ENCODE measurements around the gene ATPAF1. TPM values are rescaled to one million over a fixed set of nuclear protein-coding genes. Genes with fewer than 3 reads are reported as not detected.

ATPAF1 gene
- total RNA-seq, 1 donor from 2014 or later: 35.7 TPM

- Mint-ChIP-seq H3K4me1 (ENCODE audit: unreplicated experiment) (peaks cover 10% of the 10 kb centered on the region), H3K9me3 (ENCODE audit: unreplicated experiment) (no peaks in the 10 kb centered on the region), H3K4me3 (ENCODE audit: unreplicated experiment) (no peak overlapping the region), H3K27ac (ENCODE audit: unreplicated experiment) (no peak overlapping the region), H3K36me3 (ENCODE audit: unreplicated experiment) (peaks cover 36% of the 10 kb centered on the region), H3K27me3 (ENCODE audit: unreplicated experiment) (no peaks in the 10 kb centered on the region)
- no peak for TF ChIP-seq CTCF (IDR thresholded peaks at IDR 0.05)
- DNase-seq (ENCODE audit: extremely low spot score, unreplicated experiment): no peak
Measured at GRCh38 chr1:46594063-46594462, 74.1 kb downstream of the ATPAF1 start.

- H3K27ac Mint-ChIP-seq (ENCODE audit: unreplicated experiment): no peak overlapping the region
- H3K4me1 Mint-ChIP-seq (ENCODE audit: unreplicated experiment): peaks cover 10% of the 10 kb centered on the region
- DNase-seq (ENCODE audit: extremely low spot score, unreplicated experiment): no peak
- no peaks in the 10 kb centered on the region for H3K27me3 Mint-ChIP-seq (ENCODE audit: unreplicated experiment)
- no peak for TF ChIP-seq CTCF (IDR thresholded peaks at IDR 0.05)
- H3K9me3 Mint-ChIP-seq (ENCODE audit: unreplicated experiment): no peaks in the 10 kb centered on the region
- no peak overlapping the region for H3K4me3 Mint-ChIP-seq (ENCODE audit: unreplicated experiment)
- H3K36me3 Mint-ChIP-seq (ENCODE audit: unreplicated experiment): peaks cover 38% of the 10 kb centered on the region
Measured at GRCh38 chr1:46592823-46593222, 75.3 kb downstream of the ATPAF1 start.

DNA sequence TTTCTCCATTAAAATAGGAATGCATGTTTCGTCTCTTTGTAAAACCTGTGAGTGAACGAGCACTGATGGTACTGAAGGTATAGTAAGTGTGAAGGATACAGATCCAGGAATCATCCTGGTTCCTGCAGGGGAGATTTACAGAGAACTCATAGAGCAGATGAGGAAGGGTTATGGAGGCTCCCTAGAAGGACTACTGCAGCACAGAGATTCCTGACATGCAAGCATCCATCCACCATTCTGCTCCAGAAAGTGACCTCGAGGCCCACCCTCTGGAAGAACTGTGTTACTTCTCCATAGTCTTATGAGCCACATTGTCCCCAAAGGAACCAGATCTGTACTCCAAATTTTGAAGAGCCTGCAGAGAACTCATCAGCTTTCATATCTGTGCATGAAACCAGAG is 78.6 kb downstream of the ATPAF1 start:
- Mint-ChIP-seq H3K4me3 (ENCODE audit: unreplicated experiment) (no peak overlapping the region), H3K9me3 (ENCODE audit: unreplicated experiment) (no peaks in the 10 kb centered on the region), H3K27ac (ENCODE audit: unreplicated experiment) (no peak overlapping the region), H3K4me1 (ENCODE audit: unreplicated experiment) (no peaks in the 10 kb centered on the region), H3K27me3 (ENCODE audit: unreplicated experiment) (no peaks in the 10 kb centered on the region), H3K36me3 (ENCODE audit: unreplicated experiment) (peaks cover 37% of the 10 kb centered on the region)
- no peak for DNase-seq (ENCODE audit: extremely low spot score, unreplicated experiment)
- no peak for TF ChIP-seq CTCF (IDR thresholded peaks at IDR 0.05)

DNA sequence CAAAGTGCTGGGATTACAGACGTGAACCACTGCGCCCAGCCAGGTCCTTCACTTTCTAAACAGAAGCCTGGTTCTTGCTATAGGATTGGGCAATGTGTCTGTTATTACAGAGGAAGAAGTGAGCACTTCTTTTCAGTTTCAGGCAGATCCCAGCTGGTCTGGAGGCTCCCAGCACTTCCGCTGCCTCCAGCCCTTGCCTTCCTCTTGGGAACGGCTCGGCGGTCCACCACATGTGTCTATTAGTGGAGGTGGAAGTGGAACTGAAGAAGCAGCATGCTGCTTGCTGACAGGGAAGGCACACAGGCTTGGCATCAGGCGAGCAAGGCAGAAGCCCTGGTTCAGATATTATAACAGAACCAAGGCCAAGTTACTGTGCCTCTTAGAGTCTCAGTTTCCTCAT is 81.1 kb downstream of the ATPAF1 start:
- H3K4me3 Mint-ChIP-seq (ENCODE audit: unreplicated experiment): no peak overlapping the region
- no peak overlapping the region for H3K27ac Mint-ChIP-seq (ENCODE audit: unreplicated experiment)
- H3K27me3 Mint-ChIP-seq (ENCODE audit: unreplicated experiment): no peaks in the 10 kb centered on the region
- H3K4me1 Mint-ChIP-seq (ENCODE audit: unreplicated experiment): no peaks in the 10 kb centered on the region
- no peak for DNase-seq (ENCODE audit: extremely low spot score, unreplicated experiment)
- peaks cover 34% of the 10 kb centered on the region for H3K36me3 Mint-ChIP-seq (ENCODE audit: unreplicated experiment)
- H3K9me3 Mint-ChIP-seq (ENCODE audit: unreplicated experiment): no peaks in the 10 kb centered on the region
- no peak for TF ChIP-seq CTCF (IDR thresholded peaks at IDR 0.05)

DNA sequence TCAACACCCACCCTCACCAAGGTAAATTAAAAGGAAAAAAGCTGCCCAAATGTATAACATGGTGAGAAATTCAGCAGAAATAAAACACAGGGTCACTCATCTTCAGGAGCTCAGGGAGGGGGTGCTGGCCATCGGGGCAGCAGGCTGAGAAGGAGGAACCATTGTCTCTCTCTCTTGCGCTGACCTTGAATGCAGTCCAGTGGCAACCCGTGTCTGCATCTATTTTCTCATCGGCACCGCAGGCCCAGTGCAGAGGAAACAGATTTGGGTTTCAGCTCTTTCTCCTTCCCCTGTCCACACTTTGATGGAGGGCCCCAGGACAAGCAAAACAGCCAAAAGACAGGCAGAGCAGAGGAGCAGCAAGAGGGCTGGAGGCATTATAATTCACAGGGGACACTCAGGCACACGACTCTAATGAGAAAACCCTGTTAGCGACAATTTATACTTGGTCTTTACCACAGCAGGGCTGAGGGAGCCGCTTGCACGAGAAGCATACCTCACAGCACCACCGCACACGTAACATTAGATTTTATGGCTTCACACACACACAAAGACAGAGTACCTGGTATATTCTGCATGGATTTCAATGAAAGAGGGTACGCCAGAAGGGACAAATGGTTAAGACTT is 82.7 kb downstream of the ATPAF1 start:
- no peak for TF ChIP-seq CTCF (IDR thresholded peaks at IDR 0.05)
- no peak overlapping the region for H3K27ac Mint-ChIP-seq (ENCODE audit: unreplicated experiment)

More for the DNA sequence above, 82.7 kb downstream of the ATPAF1 start:
- peaks cover 32% of the 10 kb centered on the region for H3K36me3 Mint-ChIP-seq (ENCODE audit: unreplicated experiment)
- DNase-seq (ENCODE audit: extremely low spot score, unreplicated experiment): no peak
- no peaks in the 10 kb centered on the region for H3K27me3 Mint-ChIP-seq (ENCODE audit: unreplicated experiment)
- H3K4me3 Mint-ChIP-seq (ENCODE audit: unreplicated experiment): no peak overlapping the region
- no peaks in the 10 kb centered on the region for H3K9me3 Mint-ChIP-seq (ENCODE audit: unreplicated experiment)
- no peaks in the 10 kb centered on the region for H3K4me1 Mint-ChIP-seq (ENCODE audit: unreplicated experiment)

All from osteocyte (in vitro differentiated cells).